ENCODE results near the gene LPP. TPM values are rescaled to one million over a fixed set of nuclear protein-coding genes. Genes with fewer than 3 reads are reported as not detected.

Gene LPP
- total and polyA plus RNA-seq, 2 of the 13 experiments (the other 11 are each of a cell fraction or from before 2014, with no cell fraction given) = 19.2 to 29.9 TPM

- TF ChIP-seq, protein P1, sequence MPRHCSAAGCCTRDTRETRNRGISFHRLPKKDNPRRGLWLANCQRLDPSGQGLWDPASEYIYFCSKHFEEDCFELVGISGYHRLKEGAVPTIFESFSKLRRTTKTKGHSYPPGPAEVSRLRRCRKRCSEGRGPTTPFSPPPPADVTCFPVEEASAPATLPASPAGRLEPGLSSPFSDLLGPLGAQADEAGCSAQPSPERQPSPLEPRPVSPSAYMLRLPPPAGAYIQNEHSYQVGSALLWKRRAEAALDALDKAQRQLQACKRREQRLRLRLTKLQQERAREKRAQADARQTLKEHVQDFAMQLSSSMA (CRISPR knock-in tag; IDR thresholded peaks at IDR 0.05) = no peak
- TF ChIP-seq ERF (CRISPR knock-in tag; IDR thresholded peaks at IDR 0.05) = no peak
These were observed 730.5 kb downstream of the LPP start (continued) for GRCh38 chr3:188884299-188885043.

DNA sequence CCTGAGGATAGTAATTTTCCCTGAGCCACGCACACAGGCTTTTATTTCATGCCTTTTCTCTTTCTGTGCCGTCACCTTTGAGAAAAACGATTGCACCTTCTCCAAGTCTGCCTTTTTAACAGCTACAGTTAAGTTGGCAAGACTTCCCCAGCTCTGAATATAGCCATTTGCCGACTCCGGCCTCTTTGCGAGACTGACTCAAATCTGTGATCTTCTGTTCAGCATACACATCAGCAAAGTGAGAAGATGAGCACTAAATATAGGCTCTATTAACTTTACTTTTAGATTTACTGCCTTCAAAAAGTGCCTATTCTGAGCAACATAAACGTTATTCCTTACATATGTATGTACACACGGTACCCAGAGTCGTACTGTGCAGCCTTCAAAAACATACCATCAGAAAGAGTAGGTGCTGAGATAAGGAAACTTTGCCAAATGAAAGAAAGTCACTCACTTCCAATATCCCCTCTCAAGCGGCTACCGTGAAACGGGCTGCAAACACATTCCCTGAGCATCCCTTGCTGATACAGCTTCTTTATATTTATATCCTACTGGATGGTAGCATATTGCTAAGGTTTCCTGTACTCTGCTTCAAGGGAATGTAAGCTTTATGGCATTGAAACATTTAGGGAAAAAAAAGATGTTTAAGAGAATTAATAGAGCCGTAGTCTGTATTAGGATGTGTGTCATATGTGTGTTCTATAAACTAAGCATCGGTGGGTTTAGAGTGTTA, 734.5 kb downstream of the LPP start:
- no peaks in the 10 kb centered on the region for H3K9me3 ChIP-seq (ENCODE audit: low read length)
- no TSS peak for BruUV-seq (replicated peaks)
- H3K27me3 ChIP-seq (ENCODE audit: control insufficient read depth in 1 of 2, insufficient read depth in 2 of 2, low read length in 2 of 2) = no peaks in the 10 kb centered on the region
- peaks cover 6 to 8% of the 10 kb centered on the region in 2 experiments; a peak in 4 of 5 replicates for H3K36me3 ChIP-seq (replicated peaks in 1 of 2; ENCODE audit: control insufficient read depth in 1 of 2, insufficient read depth in 2 of 2, low read length in 2 of 2)
- FAIRE-seq (no peak), DNase-seq (ENCODE audit: low spot score) (no peak), ATAC-seq (no peak)
- H3K79me2 ChIP-seq (ENCODE audit: insufficient read depth, low read length) = no peaks in the 10 kb centered on the region
- CTCF ChIA-PET (ENCODE audit: low intra/inter-chr PET ratio, low total read pairs) = no interaction called here
- no peak overlapping the region for H3K27ac ChIP-seq (ENCODE audit: extremely low read length, insufficient read depth, low read length)
- no peaks in the 10 kb centered on the region for H3K4me1 ChIP-seq (ENCODE audit: insufficient read depth, low read length)
- H3K4me2 ChIP-seq (ENCODE audit: low read depth, low read length) = no peak overlapping the region
- POLR2A ChIA-PET = no interaction called here
- H4K20me1 ChIP-seq (ENCODE audit: insufficient read depth, low read length) = no peaks in the 10 kb centered on the region
- intact Hi-C loops (cut with micrococcal nuclease; ENCODE audit: unreplicated experiment) (loop anchor here (10.0 kb wide), 1 partner anchor 1436 kb away; the partner anchor contains the start of gene CLDN1), in situ Hi-C loops (cut with HindIII; ENCODE audit: extremely low pct_ligation_motif_present, low pct_unique_long_range_greater_than_20kb) (no loop called here)
- H3K4me3 ChIP-seq (replicated peaks in 1 of 3; ENCODE audit: insufficient read depth in 1 of 3, low read depth in 2 of 3, low read length in 3 of 3) = no peak overlapping the region
- H3K9ac ChIP-seq (ENCODE audit: insufficient read depth, low read depth, low read length) = no peak overlapping the region
- 94% methylated on average over 14 of the region's 14 CpGs for WGBS (ENCODE audit: low lambda C conversion rate)
- TF ChIP-seq, protein P2, sequence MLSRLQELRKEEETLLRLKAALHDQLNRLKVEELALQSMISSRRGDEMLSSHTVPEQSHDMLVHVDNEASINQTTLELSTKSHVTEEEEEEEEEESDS (CRISPR knock-in tag; IDR thresholded peaks at IDR 0.05; ENCODE audit: borderline replicate concordance) = no peak
- TF ChIP-seq ZNF33A (CRISPR knock-in tag; IDR thresholded peaks at IDR 0.05; ENCODE audit: borderline replicate concordance) = no peak
- TF ChIP-seq BCLAF1 (IDR thresholded peaks at IDR 0.05) = no peak
- no peak for TF ChIP-seq ZNF264 (CRISPR knock-in tag; IDR thresholded peaks at IDR 0.05)
- H2AFZ ChIP-seq (ENCODE audit: low read length) = no peak overlapping the region
